H54 (cell line): Measurements from ENCODE around the gene NUP160.
"Not testable (repeated sequence)": the region's sequence is repeated elsewhere in the genome, so short reads cannot be mapped to it uniquely, and the experiment has no call there.

Experiments used
- DNase-seq: peaks from one replicate; pipeline ENCODE4 v3.0.0; 2011; ENCODE audit warnings: low spot score, mixed read lengths; ENCODE audit not compliant: insufficient read length
- FAIRE-seq: peaks from 3 replicates; lab custom pipeline; 2011; peaks lifted over from hg19 to GRCh38; lab: Jason Lieb, UNC
- POLR2A ChIP-seq: IDR thresholded peaks from 2 replicates; pipeline ENCODE4 v1.6.1; 2011; ENCODE audit warnings: low read depth, mild to moderate bottlenecking, low read length

NUP160 gene

GRCh38 chr11:47847892-47848699, at the start of gene NUP160:
TSS of gene NUP160 (minus strand) at chr11:47848350. CDS start at chr11:47848318, 32 bp downstream.
- FAIRE-seq (no peak), DNase-seq (peak; percentile 84)
- TF ChIP-seq POLR2A: peak; percentile 93

GRCh38 chr11:47896199-47896598, 48.0 kb upstream of the NUP160 start:
- TF ChIP-seq POLR2A: no peak
- FAIRE-seq: no peak

GRCh38 chr11:47895035-47895434, 46.9 kb upstream of the NUP160 start:
- DNase-seq: no peak
- FAIRE-seq: no peak
- TF ChIP-seq POLR2A: no peak

More at GRCh38 chr11:47896199-47896598, 48.0 kb upstream of the NUP160 start:
- no peak for DNase-seq

- not testable (repeated sequence) for DNase-seq, FAIRE-seq
Observed at GRCh38 chr11:47892546-47893276, 44.6 kb upstream of the NUP160 start.

- DNase-seq: no peak
- FAIRE-seq: no peak
- TF ChIP-seq POLR2A: no peak
Observed at GRCh38 chr11:47891886-47892285, 43.7 kb upstream of the NUP160 start.

- DNase-seq (no peak), FAIRE-seq (no peak)
- TF ChIP-seq POLR2A: no peak
Observed at GRCh38 chr11:47889714-47890441, 41.7 kb upstream of the NUP160 start.

- FAIRE-seq (no peak), DNase-seq (no peak)
- TF ChIP-seq POLR2A: no peak
Observed at GRCh38 chr11:47887910-47888569, 39.9 kb upstream of the NUP160 start.

GRCh38 chr11:47886096-47886495, 37.9 kb upstream of the NUP160 start:
- FAIRE-seq (peak; percentile 74), DNase-seq (peak; percentile 48)
- no peak for TF ChIP-seq POLR2A

- DNase-seq, FAIRE-seq: not testable (repeated sequence)
Observed at GRCh38 chr11:47882437-47882836, 34.3 kb upstream of the NUP160 start.

- FAIRE-seq (no peak), DNase-seq (no peak)
- TF ChIP-seq POLR2A: no peak
Observed at GRCh38 chr11:47881145-47881544, 33.0 kb upstream of the NUP160 start.

GRCh38 chr11:47879259-47880158, 31.4 kb upstream of the NUP160 start:
- TF ChIP-seq POLR2A: no peak
- FAIRE-seq: no peak
- no peak for DNase-seq

- not testable (repeated sequence) for FAIRE-seq, DNase-seq
Observed at GRCh38 chr11:47875858-47876257, 27.7 kb upstream of the NUP160 start.

- no peak for FAIRE-seq
- DNase-seq: no peak
- TF ChIP-seq POLR2A: no peak
Observed at GRCh38 chr11:47870404-47870803, 22.3 kb upstream of the NUP160 start.
